GM12892 (cell line): ENCODE results near the gene IL6ST.

Experiments
- DNase-seq: peaks from one replicate; pipeline ENCODE4 v3.0.0; 2011; ENCODE audit not compliant: insufficient read length
- FAIRE-seq: peaks from 2 replicates; lab custom pipeline; 2011; peaks lifted over from hg19 to GRCh38; lab: Jason Lieb, UNC
- POLR2A ChIP-seq: IDR thresholded peaks from 2 replicates; pipeline ENCODE4 v1.6.1; 2011; ENCODE audit warnings: low read depth, low read length, control low read depth
- POLR2AphosphoS5 ChIP-seq: IDR thresholded peaks from 2 replicates; pipeline ENCODE4 v1.6.1; 2011; ENCODE audit warnings: low read depth, low read length, control low read depth
- TAF1 ChIP-seq: IDR thresholded peaks from 2 replicates; pipeline ENCODE4 v1.6.1; 2011; ENCODE audit warnings: low read depth, mild to moderate bottlenecking, control low read depth, low read length, borderline replicate concordance

Gene IL6ST

DNA sequence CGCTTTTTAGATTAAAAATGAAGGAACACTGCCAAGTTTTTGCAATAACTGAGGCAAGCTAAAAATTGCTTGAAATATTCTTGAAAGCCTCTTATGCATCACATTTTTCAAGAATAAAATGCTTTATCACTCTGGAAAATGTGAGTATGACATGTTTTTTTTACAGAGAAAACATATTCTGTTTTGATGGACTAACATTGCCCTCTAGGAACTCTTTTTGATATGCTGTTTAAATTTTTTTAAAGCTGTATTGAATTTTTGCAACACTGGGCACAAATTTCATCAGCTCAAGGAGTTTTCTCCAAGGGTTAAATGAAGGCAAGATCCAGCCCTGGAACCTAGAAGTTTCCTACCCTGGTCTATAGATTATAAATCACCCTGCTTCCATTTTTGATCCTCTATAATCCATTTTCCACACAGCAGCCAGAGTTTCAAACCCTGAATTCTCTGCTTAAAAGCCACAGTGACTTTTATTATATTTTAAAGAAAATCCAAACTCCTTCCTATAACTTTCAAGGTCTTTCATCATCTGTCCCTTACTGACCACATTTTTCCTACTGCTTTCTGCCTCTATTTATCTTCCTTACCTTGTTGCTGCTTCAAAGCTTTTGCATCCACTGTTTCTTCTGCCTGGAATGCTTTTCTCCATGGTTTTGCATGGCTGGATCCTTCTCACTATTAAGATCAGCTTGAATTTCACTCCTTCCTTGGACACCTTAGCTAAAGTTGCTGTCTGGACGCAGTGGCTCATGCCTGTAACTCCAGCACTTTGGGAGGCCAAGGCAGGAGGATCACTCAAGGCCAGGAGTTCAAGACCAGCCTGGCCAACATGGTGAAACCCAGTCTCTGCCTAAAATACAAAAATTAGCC lies 82.7 kb downstream of the IL6ST start:
- TF ChIP-seq TAF1 (no peak), POLR2A (no peak), POLR2AphosphoS5 (no peak)
- FAIRE-seq, result no peak
- no peak for DNase-seq

DNA sequence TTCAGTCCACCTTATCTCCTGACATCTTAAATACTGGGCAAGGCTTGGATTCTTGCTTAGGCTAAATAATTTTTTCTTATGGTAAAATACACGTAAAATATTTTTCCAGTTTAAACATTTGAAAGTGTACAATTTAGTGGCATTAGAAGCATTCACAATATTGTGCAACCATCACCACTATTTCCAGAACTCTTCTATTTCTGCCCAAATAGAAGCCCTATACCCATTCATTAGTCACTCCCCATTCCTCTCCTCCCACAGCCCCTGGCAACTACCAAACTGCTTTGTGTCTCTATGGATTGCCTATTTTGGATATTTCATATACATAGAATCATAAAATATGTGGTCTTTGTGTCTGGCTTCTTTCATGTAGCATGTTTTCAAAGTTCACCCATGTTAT lies 86.0 kb downstream of the IL6ST start:
- FAIRE-seq (no peak), DNase-seq (no peak)
- TF ChIP-seq TAF1, result no peak
- TF ChIP-seq POLR2AphosphoS5, result no peak
- no peak for TF ChIP-seq POLR2A

DNA sequence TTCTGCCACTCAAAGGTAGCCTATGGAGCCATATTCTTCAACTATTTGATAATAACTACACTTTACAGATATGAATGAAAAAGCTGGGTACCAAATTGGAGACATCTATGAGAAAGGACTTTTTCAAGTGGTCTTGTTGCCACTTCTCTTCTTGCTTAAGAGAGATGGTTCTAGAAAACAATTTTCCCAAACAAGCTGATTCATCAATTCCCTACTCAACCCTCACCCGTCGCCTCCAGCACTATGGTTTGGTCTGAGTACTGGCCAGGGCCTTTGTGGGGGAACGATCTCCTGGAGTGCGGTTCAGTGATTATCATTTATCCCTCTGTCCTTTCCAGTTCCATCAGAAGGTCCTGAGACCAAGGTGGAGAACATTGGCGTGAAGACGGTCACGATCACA lies 86.8 kb downstream of the IL6ST start:
- no peak for DNase-seq
- TF ChIP-seq POLR2AphosphoS5 (no peak), POLR2A (no peak), TAF1 (no peak)
- no peak for FAIRE-seq

DNA sequence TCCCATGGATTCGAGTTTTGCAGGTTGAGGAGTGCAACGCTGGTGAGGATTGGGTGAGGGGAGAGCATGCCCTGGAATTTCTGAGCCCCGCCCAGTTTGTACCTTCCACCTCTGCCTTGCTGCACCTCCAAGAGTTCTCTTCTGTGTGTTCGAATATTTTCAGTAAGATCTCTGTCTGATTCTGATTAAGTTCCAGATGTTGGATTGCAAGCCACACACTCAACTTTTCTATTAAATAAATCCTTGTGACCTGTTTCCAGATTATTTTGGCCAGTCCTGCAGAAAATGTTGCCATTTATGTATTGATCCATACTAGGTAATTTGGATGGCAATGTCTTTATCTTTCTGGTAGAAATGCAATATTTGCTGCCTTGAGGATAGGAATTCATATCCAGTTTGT lies 89.5 kb downstream of the IL6ST start:
- TF ChIP-seq POLR2AphosphoS5 (no peak), POLR2A (no peak), TAF1 (no peak)
- no peak for DNase-seq
- FAIRE-seq, result no peak

DNA sequence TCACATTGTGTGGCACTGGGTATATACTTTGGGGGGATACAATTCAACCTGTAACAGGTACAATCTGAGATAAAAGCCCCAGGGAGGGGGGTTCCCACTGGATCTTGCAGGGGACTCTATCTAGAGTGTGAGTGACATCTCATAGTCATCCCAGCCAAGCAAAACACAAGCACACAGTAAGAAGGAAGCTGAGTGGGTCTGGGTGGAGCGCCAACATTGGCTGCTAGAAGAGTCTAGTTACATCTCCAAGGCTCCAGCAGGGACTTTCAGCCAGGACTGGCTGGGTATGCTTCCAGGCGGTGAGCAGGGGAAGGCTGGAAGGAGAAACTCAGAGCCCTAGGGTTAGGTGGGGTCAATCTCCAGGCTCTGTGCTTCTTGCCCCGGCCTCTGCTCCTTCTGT lies 90.6 kb downstream of the IL6ST start:
- FAIRE-seq, result peak; percentile 38
- DNase-seq, result no peak
- TF ChIP-seq POLR2AphosphoS5, result no peak
- no peak for TF ChIP-seq POLR2A
- no peak for TF ChIP-seq TAF1

DNA sequence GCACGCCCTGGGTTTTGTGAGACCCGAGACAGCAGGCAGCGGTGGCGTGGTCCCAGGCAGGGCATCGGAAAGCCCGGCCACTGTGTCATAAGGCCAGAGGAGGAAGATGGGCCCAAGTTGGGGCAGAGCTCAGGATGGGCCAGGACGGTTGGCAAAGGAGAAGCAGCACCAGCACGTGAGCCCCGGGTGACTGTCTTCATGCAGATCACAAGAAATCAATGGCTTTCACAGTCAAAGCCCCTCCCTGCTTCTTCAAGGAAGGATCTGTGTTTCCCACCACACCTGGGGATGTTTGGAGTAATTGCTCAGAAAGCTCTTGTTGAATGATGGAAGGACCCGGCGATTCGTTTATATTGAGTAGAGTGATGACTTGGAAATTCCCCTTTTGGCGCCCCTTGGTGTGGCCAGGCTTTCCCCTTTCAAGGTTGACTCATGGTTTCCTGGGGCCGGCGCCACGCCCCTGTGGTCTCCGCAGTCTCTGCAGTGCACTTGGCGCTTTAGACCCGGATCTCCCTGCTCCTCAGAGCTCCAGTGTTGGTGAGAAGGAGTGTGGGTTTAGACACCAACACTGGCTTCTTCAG lies 91.6 kb downstream of the IL6ST start:
- TF ChIP-seq POLR2AphosphoS5 (no peak), TAF1 (no peak), POLR2A (no peak)
- DNase-seq (peak; percentile 43), FAIRE-seq (peak; percentile 89)

DNA sequence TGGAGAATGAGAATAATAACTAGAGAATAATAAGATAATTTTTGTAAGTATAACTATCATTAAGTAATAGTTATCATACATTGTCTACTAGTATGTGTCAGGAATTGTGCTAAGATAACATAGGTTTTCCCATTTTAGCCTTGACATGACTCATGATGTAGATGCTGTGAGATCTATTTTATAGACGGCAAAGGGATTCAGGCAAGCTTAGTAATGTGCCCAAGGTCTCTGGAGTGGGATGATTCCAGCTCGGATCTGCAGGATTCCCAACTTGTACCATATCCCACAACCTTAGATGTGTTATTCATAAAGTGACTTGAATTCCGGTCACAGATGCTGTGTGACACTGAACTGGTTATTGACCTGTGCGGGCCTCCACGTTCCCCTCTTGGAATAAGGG lies 92.1 kb downstream of the IL6ST start:
- TF ChIP-seq TAF1 (no peak), POLR2AphosphoS5 (no peak), POLR2A (no peak)
- FAIRE-seq, result peak; percentile 68
- DNase-seq, result no peak

DNA sequence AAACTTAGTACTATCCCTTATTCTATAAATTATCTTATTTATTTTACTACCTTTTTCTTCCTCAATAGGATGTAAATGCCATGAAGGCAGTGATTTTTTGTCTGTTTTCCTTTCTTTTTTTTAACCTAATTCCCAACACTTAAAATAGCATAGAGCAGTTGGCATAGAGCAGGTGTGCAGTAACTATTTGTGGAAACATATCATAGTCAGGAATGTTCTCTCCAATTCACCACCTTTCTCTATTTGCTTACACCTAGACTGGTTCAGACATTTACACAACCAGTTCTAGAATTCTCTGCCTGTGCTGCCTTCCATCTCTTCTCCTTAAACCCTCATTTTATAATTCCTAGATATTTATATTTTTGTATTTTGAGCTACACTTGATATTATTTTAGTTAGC lies 94.0 kb downstream of the IL6ST start:
- TF ChIP-seq TAF1 (no peak), POLR2AphosphoS5 (no peak), POLR2A (no peak)
- FAIRE-seq (no peak), DNase-seq (no peak)

DNA sequence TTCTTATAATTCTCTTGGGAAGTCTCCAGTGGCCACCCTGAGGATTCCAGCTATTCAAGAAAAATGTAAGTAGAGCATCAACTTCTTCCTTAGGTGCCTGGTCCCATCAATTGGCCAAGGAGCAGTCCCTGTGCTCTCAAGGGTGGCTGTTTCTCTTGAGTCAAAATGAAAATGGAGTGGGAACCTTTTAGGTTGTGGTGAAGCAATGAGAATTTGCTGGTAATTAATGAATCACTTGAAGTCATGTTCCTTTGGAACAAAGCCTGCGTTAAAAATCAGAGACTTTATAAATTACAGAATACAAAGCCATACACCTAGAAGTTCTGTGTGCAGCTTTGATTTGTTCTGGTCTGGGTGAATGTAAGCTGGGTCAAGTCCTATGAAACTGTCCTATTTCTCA lies 94.7 kb downstream of the IL6ST start:
- FAIRE-seq, result peak; percentile 46
- TF ChIP-seq TAF1, result no peak
- TF ChIP-seq POLR2A, result no peak
- no peak for TF ChIP-seq POLR2AphosphoS5
- DNase-seq, result no peak

DNA sequence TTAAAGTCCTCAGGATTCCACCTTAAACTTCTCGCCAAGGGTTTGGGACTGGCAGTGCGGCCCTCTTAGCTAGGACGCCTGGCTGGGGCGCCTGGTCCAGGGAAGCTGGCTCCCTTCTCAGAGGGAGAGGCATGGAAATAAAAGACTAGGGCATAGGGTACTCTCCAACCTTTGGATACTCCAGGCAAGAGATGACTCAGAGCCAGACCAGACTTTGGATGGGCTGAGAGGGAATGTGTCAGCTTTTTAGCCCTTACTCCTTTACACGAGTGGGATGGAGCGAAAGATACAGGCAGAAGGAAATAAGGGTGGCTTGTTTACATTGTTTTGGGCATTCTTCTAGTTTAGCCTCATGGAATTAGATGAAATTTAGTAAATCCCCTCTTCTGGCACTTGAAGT lies 95.4 kb downstream of the IL6ST start:
- no peak for FAIRE-seq
- no peak for DNase-seq
- TF ChIP-seq TAF1 (no peak), POLR2AphosphoS5 (no peak), POLR2A (no peak)

DNA sequence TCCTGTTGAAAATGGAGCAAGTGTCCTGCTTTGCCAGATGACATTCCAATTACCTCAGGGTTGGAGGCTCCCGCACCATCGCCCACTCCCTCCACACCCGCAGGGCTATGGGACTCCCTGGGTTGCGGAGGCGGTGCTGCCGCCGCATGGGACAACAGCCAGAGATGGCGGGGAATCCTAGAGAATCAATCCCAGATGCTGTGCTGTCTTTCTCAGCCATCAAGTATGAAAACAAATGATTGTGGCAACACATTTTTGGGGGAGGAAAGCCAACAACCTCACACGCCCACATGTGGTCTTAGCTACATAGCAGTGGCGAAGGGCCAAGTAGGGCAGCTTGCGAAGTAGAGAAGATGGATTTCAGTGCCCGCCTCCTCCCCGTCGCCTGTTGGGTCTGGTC lies 96.9 kb downstream of the IL6ST start:
- no peak for DNase-seq
- TF ChIP-seq TAF1 (no peak), POLR2A (no peak), POLR2AphosphoS5 (no peak)
- FAIRE-seq, result no peak
